Measurements from ENCODE around the gene LRRC28. TPM values are rescaled to one million over a fixed set of nuclear protein-coding genes. Genes with fewer than 3 reads are reported as not detected.

Gene LRRC28
- polyA plus RNA-seq, 1 of the 3 experiments (the other 2 are of a cell fraction), result 15.2 TPM

DNA sequence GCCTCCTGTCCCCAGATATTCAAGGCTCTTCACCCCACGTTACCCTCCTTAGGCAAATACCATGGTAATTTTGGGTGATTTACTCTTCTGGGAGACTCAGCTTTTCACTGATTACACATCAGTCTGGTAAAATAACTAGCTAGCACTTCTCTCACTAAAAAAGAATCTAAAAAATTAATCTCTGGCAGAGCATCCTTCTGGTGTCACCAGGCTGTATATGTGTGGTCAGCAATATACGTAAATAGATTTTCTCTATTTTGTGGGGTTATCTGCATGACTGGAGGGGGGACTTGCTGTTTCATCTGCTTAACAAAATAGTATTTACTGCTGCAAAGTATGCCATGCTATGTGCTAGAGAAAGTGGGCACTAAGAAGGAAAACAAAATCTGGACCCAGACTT lies 45.1 kb downstream of the LRRC28 start (continued):
- TF ChIP-seq SIN3A (IDR thresholded peaks at IDR 0.05; ENCODE audit: borderline replicate concordance, low read depth, low read length), result no peak
- no peak for TF ChIP-seq TEAD4 (IDR thresholded peaks at IDR 0.05; ENCODE audit: borderline replicate concordance, insufficient read depth)
- no peak for TF ChIP-seq GABPA (IDR thresholded peaks at IDR 0.05; ENCODE audit: low read depth)
- TF ChIP-seq EP300 (IDR thresholded peaks at IDR 0.05; ENCODE audit: borderline replicate concordance in 1 of 2, low read depth in 1 of 2, low read length in 1 of 2), result no peak

DNA sequence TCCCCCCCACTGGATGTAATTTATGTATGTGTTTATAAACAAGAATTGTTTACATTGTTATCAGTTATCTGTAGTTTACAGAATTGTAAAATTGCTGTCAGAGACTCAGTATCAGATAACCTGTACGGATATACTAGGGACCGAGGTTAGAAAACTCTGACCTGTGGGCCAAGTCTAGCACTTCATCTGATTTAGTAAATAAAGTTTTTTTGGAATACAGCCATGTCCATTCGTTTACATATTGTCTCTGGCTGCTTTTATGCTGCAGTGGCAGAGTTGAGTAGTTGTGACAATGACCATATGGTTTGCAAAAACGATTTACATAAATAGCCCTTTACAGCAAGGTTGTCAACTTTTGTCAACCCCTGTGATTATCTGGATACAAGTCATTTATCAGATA lies 52.6 kb downstream of the LRRC28 start:
- Histone ChIP-seq H3K4me3 (ENCODE audit: low read depth in 2 of 2, low read length in 1 of 2) (no peak overlapping the region), H3K9ac (no peak overlapping the region), H3K4me1 (ENCODE audit: control insufficient read depth in 1 of 2, insufficient read depth in 2 of 2, low read depth in 1 of 2, low read length in 1 of 2) (peaks cover 4 to 14% of the 10 kb centered on the region in 2 experiments; a peak in 2 of 4 replicates), H3K36me3 (replicated peaks in 1 of 2; ENCODE audit: control insufficient read depth in 1 of 2, insufficient read depth in 2 of 2, low read length in 1 of 2) (no peaks in the 10 kb centered on the region), H3K27me3 (ENCODE audit: insufficient read depth) (no peaks in the 10 kb centered on the region), H3F3A (replicated peaks; ENCODE audit: insufficient read depth) (no peaks in the 10 kb centered on the region), H2AFZ (ENCODE audit: low read depth) (no peak overlapping the region), H4K20me1 (ENCODE audit: insufficient read depth) (no peaks in the 10 kb centered on the region), H3K9me3 (no peaks in the 10 kb centered on the region), H3K4me2 (no peak overlapping the region), H3K9me2 (no peaks in the 10 kb centered on the region), H3K79me2 (ENCODE audit: insufficient read depth) (no peaks in the 10 kb centered on the region), H3K27ac (ENCODE audit: low read depth in 2 of 2, low read length in 1 of 2) (no peak overlapping the region)
- no peak for DNase-seq
- WGBS (ENCODE audit: low lambda C conversion rate), result 45% methylated on average over 4 of the region's 4 CpGs
- POLR2A ChIA-PET, result no interaction called here
- TF ChIP-seq POLR2AphosphoS5 (IDR thresholded peaks at IDR 0.05; ENCODE audit: low read depth, low read length) (no peak), FOSL2 (IDR thresholded peaks at IDR 0.05; ENCODE audit: borderline replicate concordance, low read depth) (no peak)
- TF ChIP-seq, protein P1, sequence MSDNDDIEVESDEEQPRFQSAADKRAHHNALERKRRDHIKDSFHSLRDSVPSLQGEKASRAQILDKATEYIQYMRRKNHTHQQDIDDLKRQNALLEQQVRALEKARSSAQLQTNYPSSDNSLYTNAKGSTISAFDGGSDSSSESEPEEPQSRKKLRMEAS (IDR thresholded peaks at IDR 0.05; ENCODE audit: low read depth), result no peak
- CTCF ChIA-PET, result interaction anchor here (1.0 to 3.4 kb wide), 2 partner anchors 400 to 452 kb away, joined by 3 to 13 read pairs; no protein-coding TSS in a partner anchor

DNA sequence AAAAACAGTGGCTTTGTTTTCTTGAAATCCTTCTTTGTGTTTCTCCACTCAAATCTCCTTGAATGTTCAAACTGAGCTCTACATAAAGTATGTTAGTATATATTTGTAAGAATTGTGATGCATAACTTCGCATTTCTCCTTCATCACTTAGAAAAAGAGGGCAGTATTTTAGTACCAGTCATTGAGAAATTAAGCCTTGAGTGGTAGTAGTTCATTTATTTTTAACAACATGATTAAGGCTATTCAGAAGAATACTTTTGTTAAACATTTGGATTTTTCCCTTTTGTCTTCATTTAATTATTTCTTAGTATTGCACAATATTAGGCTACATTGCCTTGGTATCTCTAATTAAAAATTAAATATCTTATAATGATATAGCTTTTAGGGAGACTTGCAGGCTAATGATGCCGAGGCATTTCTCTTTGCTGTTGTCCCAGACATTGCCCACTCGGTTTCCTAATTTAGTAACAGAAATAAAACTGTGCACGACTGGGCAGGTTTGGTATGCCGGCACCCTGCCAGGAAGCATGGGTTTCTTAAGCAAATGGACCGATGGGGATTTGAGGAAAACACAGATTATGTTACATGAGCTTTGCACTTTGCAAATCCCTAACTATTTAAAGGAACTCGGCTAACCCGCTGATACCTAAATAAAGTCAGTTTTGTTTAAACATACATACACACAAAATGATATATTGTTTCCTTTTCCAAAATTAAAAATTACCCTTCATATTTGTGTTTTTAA lies 54.7 kb downstream of the LRRC28 start:
- Histone ChIP-seq H3K4me1 (ENCODE audit: control insufficient read depth in 1 of 2, insufficient read depth in 2 of 2, low read depth in 1 of 2, low read length in 1 of 2) (peaks cover 4 to 14% of the 10 kb centered on the region in 2 experiments; a peak in 2 of 4 replicates), H4K20me1 (ENCODE audit: insufficient read depth) (no peaks in the 10 kb centered on the region), H3K36me3 (replicated peaks in 1 of 2; ENCODE audit: control insufficient read depth in 1 of 2, insufficient read depth in 2 of 2, low read length in 1 of 2) (no peaks in the 10 kb centered on the region), H3K27me3 (ENCODE audit: insufficient read depth) (no peaks in the 10 kb centered on the region), H2AFZ (ENCODE audit: low read depth) (no peak overlapping the region), H3K9me3 (no peaks in the 10 kb centered on the region), H3K27ac (ENCODE audit: low read depth in 2 of 2, low read length in 1 of 2) (no peak overlapping the region), H3K4me2 (no peak overlapping the region), H3K9me2 (no peaks in the 10 kb centered on the region), H3K9ac (no peak overlapping the region), H3K4me3 (ENCODE audit: low read depth in 2 of 2, low read length in 1 of 2) (no peak overlapping the region), H3F3A (replicated peaks; ENCODE audit: insufficient read depth) (no peaks in the 10 kb centered on the region), H3K79me2 (ENCODE audit: insufficient read depth) (no peaks in the 10 kb centered on the region)
- DNase-seq, result no peak
- CTCF ChIA-PET, result interaction anchor here (1.1 to 2.9 kb wide), 2 partner anchors 33 to 398 kb away, joined by 4 to 12 read pairs; no protein-coding TSS in a partner anchor
- 48% methylated on average over 8 of the region's 8 CpGs for WGBS (ENCODE audit: low lambda C conversion rate)
- TF ChIP-seq, protein P2, sequence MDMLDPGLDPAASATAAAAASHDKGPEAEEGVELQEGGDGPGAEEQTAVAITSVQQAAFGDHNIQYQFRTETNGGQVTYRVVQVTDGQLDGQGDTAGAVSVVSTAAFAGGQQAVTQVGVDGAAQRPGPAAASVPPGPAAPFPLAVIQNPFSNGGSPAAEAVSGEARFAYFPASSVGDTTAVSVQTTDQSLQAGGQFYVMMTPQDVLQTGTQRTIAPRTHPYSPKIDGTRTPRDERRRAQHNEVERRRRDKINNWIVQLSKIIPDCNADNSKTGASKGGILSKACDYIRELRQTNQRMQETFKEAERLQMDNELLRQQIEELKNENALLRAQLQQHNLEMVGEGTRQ (IDR thresholded peaks at IDR 0.05; ENCODE audit: borderline replicate concordance, low read depth, low read length), result no peak
- TF ChIP-seq MEF2A (IDR thresholded peaks at IDR 0.05; ENCODE audit: borderline replicate concordance, low read depth), result peak; percentile 40; the same call in 1 of the 2 replicates
- TF ChIP-seq, protein P3, sequence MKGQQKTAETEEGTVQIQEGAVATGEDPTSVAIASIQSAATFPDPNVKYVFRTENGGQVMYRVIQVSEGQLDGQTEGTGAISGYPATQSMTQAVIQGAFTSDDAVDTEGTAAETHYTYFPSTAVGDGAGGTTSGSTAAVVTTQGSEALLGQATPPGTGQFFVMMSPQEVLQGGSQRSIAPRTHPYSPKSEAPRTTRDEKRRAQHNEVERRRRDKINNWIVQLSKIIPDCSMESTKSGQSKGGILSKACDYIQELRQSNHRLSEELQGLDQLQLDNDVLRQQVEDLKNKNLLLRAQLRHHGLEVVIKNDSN (IDR thresholded peaks at IDR 0.05; ENCODE audit: borderline replicate concordance, low read depth), result no peak
- POLR2A ChIA-PET, result interaction anchor here (0.5 kb wide), 1 partner anchor 795 kb away, joined by 4 read pairs; no protein-coding TSS in a partner anchor
